NCI-H748 (cell line): Measurements from ENCODE around the gene PNMA8C.
"Not testable (repeated sequence)": the region's sequence is repeated elsewhere in the genome, so short reads cannot be mapped to it uniquely, and the experiment has no call there.

Source experiments
- DNase-seq: peaks from one replicate; lab custom pipeline; 2025; ENCODE audit not compliant: unreplicated experiment; lab: John Stamatoyannopoulos, UW

Gene PNMA8C

GRCh38 chr19:46411925-46412649 is 16.6 kb downstream of the PNMA8C start:
- DNase-seq: no peak

GRCh38 chr19:46411088-46411924 is 17.4 kb downstream of the PNMA8C start:
- DNase-seq: no peak

GRCh38 chr19:46410205-46411087 is 18.3 kb downstream of the PNMA8C start:
- DNase-seq: no peak

- no peak for DNase-seq
Observed at GRCh38 chr19:46409191-46409590, 19.5 kb downstream of the PNMA8C start.

GRCh38 chr19:46408664-46409039 is 20.1 kb downstream of the PNMA8C start:
- no peak for DNase-seq

GRCh38 chr19:46407856-46408663 is 20.7 kb downstream of the PNMA8C start:
- DNase-seq: no peak

GRCh38 chr19:46406976-46407375 is 21.8 kb downstream of the PNMA8C start:
- DNase-seq: peak; percentile 89

GRCh38 chr19:46404753-46405468 is 23.8 kb downstream of the PNMA8C start:
- DNase-seq: no peak

GRCh38 chr19:46404055-46404752 is 24.5 kb downstream of the PNMA8C start:
- no peak for DNase-seq

- no peak for DNase-seq
Observed at GRCh38 chr19:46402725-46403124, 26.0 kb downstream of the PNMA8C start.

GRCh38 chr19:46397801-46398479 is 30.8 kb downstream of the PNMA8C start:
- not testable (repeated sequence) for DNase-seq

GRCh38 chr19:46394402-46394797 is 34.3 kb downstream of the PNMA8C start:
- no peak for DNase-seq

GRCh38 chr19:46393456-46394401 is 35.0 kb downstream of the PNMA8C start:
- no peak for DNase-seq

GRCh38 chr19:46392837-46393236 is 35.9 kb downstream of the PNMA8C start:
- no peak for DNase-seq

- no peak for DNase-seq
Observed at GRCh38 chr19:46392252-46392801, 36.4 kb downstream of the PNMA8C start.

- no peak for DNase-seq
Observed at GRCh38 chr19:46391296-46392251, 37.2 kb downstream of the PNMA8C start.
